GM12878 (cell line): ENCODE data around the gene EXPH5. TPM values are rescaled to one million over a fixed set of nuclear protein-coding genes. Genes with fewer than 3 reads are reported as not detected.

Experiments
- ATAC-seq: fragments of 200-7000 bp; cut with Tn5 transposase; 3 replicates; pipeline ENCODE4 v1.9.1; 2020; ENCODE audit warnings: mild to moderate bottlenecking, moderate library complexity
- BruUV-seq: library from RNA; stranded (reverse); fragments of 400-500 nt; replicated peaks from 2 replicates; lab custom pipeline; 2021; lab: Mats Ljungman, UMichigan
- CTCF ChIA-PET: fragments of 300-600 bp; sonication (Branson Sonifier 250); formaldehyde crosslinking; extraction: SDS; loops from one replicate; lab custom pipeline; 2021; ENCODE audit warnings: inconsistent platforms; lab: Yijun Ruan, JAX
- POLR2A ChIA-PET: fragments of 350-600 bp; formaldehyde crosslinking; extraction: SDS; loops from one replicate; lab custom pipeline; 2021; ENCODE audit warnings: inconsistent platforms; lab: Charles Lee
- RAD21 ChIA-PET: fragments of 300-600 bp; sonication (Branson Sonifier 250); formaldehyde crosslinking; loops from one replicate; lab custom pipeline; 2023; ENCODE audit warnings: antibody characterized with exemption; ENCODE audit not compliant: unreplicated experiment; lab: Charles Lee
- SMC1A ChIA-PET: fragments of 300-600 bp; sonication (Branson Sonifier 250); formaldehyde crosslinking; loops from one replicate; lab custom pipeline; 2023; ENCODE audit not compliant: unreplicated experiment, uncharacterized antibody; lab: Charles Lee
- DNase-seq: peaks from one replicate; pipeline ENCODE4 v3.0.0-alpha.2; 2011; ENCODE audit warnings: low read depth, low spot score
- FAIRE-seq: peaks from 3 replicates; lab custom pipeline; 2011; peaks lifted over from hg19 to GRCh38; lab: Jason Lieb, UNC
- H2AFZ ChIP-seq: 2 replicates; pipeline ENCODE4 v1.6.0; 2011; ENCODE audit warnings: low read depth, low read length, control low read depth; ENCODE audit not compliant: control insufficient read depth
- H3K27ac ChIP-seq: 2 replicates; pipeline ENCODE4 v1.5.1; 2011; ENCODE audit warnings: control low read depth; ENCODE audit not compliant: control insufficient read depth, insufficient read depth
- H3K27me3 ChIP-seq, 2 experiments: replicated peaks in 1 of 2; 2 replicates each; pipeline versions ENCODE4 v1.6.0 to v1.6.1; 2011; ENCODE audit warnings: low read length in 1 of 2; ENCODE audit not compliant: control insufficient read depth in 2 of 2, insufficient read depth in 2 of 2
- H3K36me3 ChIP-seq, 2 experiments: 2 replicates each; pipeline ENCODE4 v1.5.1; 2011; ENCODE audit warnings: low read length in 1 of 2; ENCODE audit not compliant: control insufficient read depth in 2 of 2, insufficient read depth in 2 of 2
- H3K4me1 ChIP-seq: 2 replicates; pipeline ENCODE4 v1.6.1; 2011; ENCODE audit warnings: mild to moderate bottlenecking, low read length, moderate library complexity, mixed read lengths; ENCODE audit not compliant: control insufficient read depth, insufficient read depth
- H3K4me2 ChIP-seq: 2 replicates; pipeline ENCODE4 v1.6.0; 2011; ENCODE audit warnings: control low read depth; ENCODE audit not compliant: control insufficient read depth, insufficient read depth
- H3K4me3 ChIP-seq: fragments of 200-600 bp; sonication (generic); 2 replicates; pipeline ENCODE4 v1.5.1; 2016
- H3K79me2 ChIP-seq: 2 replicates; pipeline ENCODE4 v1.6.0; 2011; ENCODE audit warnings: low read length; ENCODE audit not compliant: control insufficient read depth, insufficient read depth
- H3K9ac ChIP-seq: 2 replicates; pipeline ENCODE4 v1.8.0; 2011; ENCODE audit warnings: low read length, control low read depth, mixed read lengths; ENCODE audit not compliant: control insufficient read depth, insufficient read depth
- H3K9me3 ChIP-seq: replicated peaks from 3 replicates; pipeline ENCODE4 v1.5.1; 2011; ENCODE audit warnings: mild to moderate bottlenecking, low read length; ENCODE audit not compliant: control insufficient read depth, insufficient read depth
- H4K20me1 ChIP-seq: 2 replicates; pipeline ENCODE4 v1.6.0; 2011; ENCODE audit not compliant: control insufficient read depth, insufficient read depth
- BHLHE40 ChIP-seq, 2 experiments: fragments of 450-650 bp in 1 of 2; IDR thresholded peaks; 2 replicates each; pipeline ENCODE4 v1.6.1; 2011 to 2017; ENCODE audit warnings: low read depth in 2 of 2, borderline replicate concordance in 1 of 2, improper control_type of control experiment in 1 of 2, low read length in 1 of 2, mild to moderate bottlenecking in 1 of 2
- BRCA1 ChIP-seq: IDR thresholded peaks from 2 replicates; pipeline ENCODE4 v1.6.1; 2011; ENCODE audit warnings: low read depth, low read length, improper control_type of control experiment
- HCFC1 ChIP-seq: fragments of 150-350 bp; IDR thresholded peaks from 2 replicates; pipeline ENCODE4 v1.6.1; 2014; ENCODE audit warnings: low read length
- IKZF1 ChIP-seq: fragments of 450-650 bp; conservative IDR thresholded peaks from 2 replicates; pipeline ENCODE4 v1.6.1; 2017; ENCODE audit warnings: antibody characterized with exemption, mild to moderate bottlenecking
- IKZF2 ChIP-seq, 2 experiments: fragments of 450-650 bp; IDR thresholded peaks; 2 replicates each; pipeline ENCODE4 v1.6.1; 2017; ENCODE audit warnings: mild to moderate bottlenecking in 2 of 2, moderate library complexity in 2 of 2
- MTA2 ChIP-seq: fragments of 450-650 bp; IDR thresholded peaks from 2 replicates; pipeline ENCODE4 v1.6.1; 2016; ENCODE audit warnings: low read depth, mild to moderate bottlenecking, moderate library complexity
- NFYA ChIP-seq: IDR thresholded peaks from 2 replicates; pipeline ENCODE4 v1.6.1; 2011; ENCODE audit warnings: low read depth, mild to moderate bottlenecking, low read length, improper control_type of control experiment, borderline replicate concordance
- RUNX3 ChIP-seq: IDR thresholded peaks from 2 replicates; pipeline ENCODE4 v1.6.1; 2012; ENCODE audit warnings: low read length, inconsistent platforms
- SP1 ChIP-seq: IDR thresholded peaks from one replicate; pipeline ENCODE4 v1.6.1; 2011; ENCODE audit warnings: low read depth, low read length
- STAT1 ChIP-seq: fragments of 450-650 bp; conservative IDR thresholded peaks from 2 replicates; pipeline ENCODE4 v1.6.1; 2014; ENCODE audit warnings: antibody characterized with exemption, mild to moderate bottlenecking
- ZNF207 ChIP-seq: fragments of 450-650 bp; IDR thresholded peaks from 2 replicates; pipeline ENCODE4 v1.6.1; 2014; ENCODE audit warnings: antibody characterized with exemption, mild to moderate bottlenecking, borderline replicate concordance
- WGBS: methylation state at CpG from one replicate; pipeline ENCODE4 v1.1.6; 2016; ENCODE audit warnings: low lambda C conversion rate; ENCODE audit not compliant: insufficient replicate concordance, insufficient coverage; ENCODE audit errors: missing lambda C conversion rate; 5-methylcytosine and 5-hydroxymethylcytosine counted together
- in situ Hi-C: fragments of 300-500 bp; cut with MboI; formaldehyde crosslinking; loops from 9 replicates; pipeline ENCODE4 v1.14.3; 2018; ENCODE audit warnings: mixed read lengths
- intact Hi-C: fragments of 100-400 bp; cut with micrococcal nuclease; formaldehyde crosslinking; loops from one replicate; pipeline ENCODE4 v1.14.2; 2022; ENCODE audit not compliant: unreplicated experiment
- polyA plus RNA-seq, 11 experiments: library from polyadenylated mRNA; depleted of rRNA in 4 of 11; unstranded in 6 of 11; stranded (reverse) in 5 of 11; fragments of >200 nt; fragmentation: Nextera tagmentation in 4 of 11; fragmentation: Illumina TruSeq in 1 of 11; extraction: Ambion mirVana in 4 of 11; extraction: Trizol in 1 of 11; gene quantifications; 1 replicate in 1 of 11; 2 replicates in 10 of 11; pipeline versions ENCODE4 v1.2.1 to v1.2.3, GENCODE V29; 2011 to 2016; ENCODE audit warnings: inconsistent platforms in 2 of 11, missing spikeins in 2 of 11, low read depth in 1 of 11
- total RNA-seq, 4 experiments: library from RNA; depleted of rRNA in 3 of 4; stranded (reverse); fragments of >200 nt in 3 of 4; fragmentation: Illumina TruSeq in 1 of 4; extraction: Trizol in 1 of 4; gene quantifications; 2 replicates each; pipeline versions ENCODE4 v1.2.1 to v1.2.3, GENCODE V29; 2013 to 2021
- TF ChIP-seq, protein P1 (sequence below): IDR thresholded peaks from 2 replicates; pipeline ENCODE4 v1.6.1; 2012; ENCODE audit warnings: low read depth, low read length, improper control_type of control experiment
- TF ChIP-seq, protein P2 (sequence below): fragments of 450-650 bp; IDR thresholded peaks from 2 replicates; pipeline ENCODE4 v1.6.1; 2014; ENCODE audit warnings: mild to moderate bottlenecking

Gene EXPH5
- total and polyA plus RNA-seq, 10 of the 15 experiments (the other 5 are each of a cell fraction or from before 2014, with no cell fraction given): 0.69 to 11.1 (median 4.3) TPM

DNA sequence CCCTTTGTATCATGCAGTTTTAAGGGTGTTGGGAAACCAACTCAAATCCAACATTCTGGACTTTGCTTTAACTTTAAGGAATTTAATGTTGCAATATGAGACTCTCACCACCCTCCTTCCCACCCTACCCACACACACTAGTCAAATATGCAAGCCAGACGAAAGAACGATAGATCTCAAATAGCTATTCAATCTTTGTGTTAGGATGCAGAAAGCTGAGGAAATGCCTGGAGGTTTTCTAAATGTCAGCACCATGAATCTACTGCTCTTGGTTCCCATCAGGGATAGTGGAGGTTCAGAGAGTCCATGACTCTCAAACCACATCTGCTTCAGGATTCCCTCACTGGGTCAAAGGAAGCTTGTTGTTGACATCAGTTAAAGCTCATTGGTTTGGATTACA, 33.7 kb downstream of the EXPH5 start (continued):
- 0 out of 2 replicates have a peak, but pooled peaks have one; percentile 2 for TF ChIP-seq MTA2
- no peak for TF ChIP-seq HCFC1
- no peak for TF ChIP-seq BHLHE40 (IDR thresholded peaks at IDR 0.05; ENCODE audit: borderline replicate concordance in 1 of 2, low read depth in 2 of 2, low read length in 1 of 2)
- TF ChIP-seq, protein P1, sequence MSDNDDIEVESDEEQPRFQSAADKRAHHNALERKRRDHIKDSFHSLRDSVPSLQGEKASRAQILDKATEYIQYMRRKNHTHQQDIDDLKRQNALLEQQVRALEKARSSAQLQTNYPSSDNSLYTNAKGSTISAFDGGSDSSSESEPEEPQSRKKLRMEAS: no peak
- 0 out of 2 replicates have a peak, but pooled peaks have one; percentile 6 for TF ChIP-seq IKZF1
- TF ChIP-seq ZNF207: no peak
- TF ChIP-seq, protein P2, sequence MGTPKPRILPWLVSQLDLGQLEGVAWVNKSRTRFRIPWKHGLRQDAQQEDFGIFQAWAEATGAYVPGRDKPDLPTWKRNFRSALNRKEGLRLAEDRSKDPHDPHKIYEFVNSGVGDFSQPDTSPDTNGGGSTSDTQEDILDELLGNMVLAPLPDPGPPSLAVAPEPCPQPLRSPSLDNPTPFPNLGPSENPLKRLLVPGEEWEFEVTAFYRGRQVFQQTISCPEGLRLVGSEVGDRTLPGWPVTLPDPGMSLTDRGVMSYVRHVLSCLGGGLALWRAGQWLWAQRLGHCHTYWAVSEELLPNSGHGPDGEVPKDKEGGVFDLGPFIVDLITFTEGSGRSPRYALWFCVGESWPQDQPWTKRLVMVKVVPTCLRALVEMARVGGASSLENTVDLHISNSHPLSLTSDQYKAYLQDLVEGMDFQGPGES: no peak
- TF ChIP-seq SP1: no peak
- no peak for TF ChIP-seq STAT1
- no peak for TF ChIP-seq BRCA1

DNA sequence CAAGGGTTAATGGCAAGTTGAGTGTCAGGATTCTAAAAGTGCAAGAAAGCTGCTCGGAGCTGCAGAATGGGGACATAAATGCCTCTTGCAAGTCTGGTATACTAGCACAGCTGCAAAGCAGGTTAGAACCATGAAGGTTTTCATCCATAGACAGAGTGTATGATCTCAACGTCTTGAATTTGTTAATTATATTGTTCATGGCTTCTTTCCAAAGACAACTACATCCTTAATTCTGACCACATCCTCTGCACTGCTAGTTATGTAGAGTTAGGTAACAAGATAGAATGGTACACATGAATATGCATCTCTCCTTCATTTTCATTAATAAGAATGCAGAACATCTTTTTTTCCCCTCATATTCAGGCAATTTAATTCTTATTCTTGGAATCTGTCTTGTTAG, 34.2 kb downstream of the EXPH5 start:
- 24% methylated on average over 2 of the region's 2 CpGs for WGBS
- CTCF ChIA-PET: interaction anchor here (0.9 to 3.3 kb wide), 8 partner anchors 9 to 89 kb away, joined by 3 to 15 read pairs (median 4); no protein-coding TSS in a partner anchor
- Histone ChIP-seq H3K27me3 (no peaks in the 10 kb centered on the region), H3K79me2 (no peaks in the 10 kb centered on the region), H3K9me3 (no peaks in the 10 kb centered on the region), H3K4me2 (peak overlapping the region; percentile 11; the same call in 1 of the 2 replicates), H3K4me3 (no peak overlapping the region), H3K27ac (no peak overlapping the region), H3K4me1 (peaks cover 11% of the 10 kb centered on the region), H2AFZ (no peak overlapping the region), H3K36me3 (no peaks in the 10 kb centered on the region), H4K20me1 (no peaks in the 10 kb centered on the region), H3K9ac (no peak overlapping the region)
- TF ChIP-seq IKZF1: 0 out of 2 replicates have a peak, but pooled peaks have one; percentile 9
- TF ChIP-seq NFYA: no peak
- TF ChIP-seq IKZF2 (IDR thresholded peaks at IDR 0.05): 0 out of 4 replicates have a peak, but pooled peaks of 1 of the 2 experiments have one; percentile 7
- peak; percentile 48; the same call in 1 of the 2 replicates for TF ChIP-seq RUNX3
- POLR2A ChIA-PET: interaction anchor here (0.6 to 3.0 kb wide), 10 partner anchors 13 to 333 kb away, joined by 3 to 23 read pairs (median 3); partner anchors contain the start of gene POGLUT3
- DNase-seq: no peak
- in situ Hi-C loops (no loop called here), intact Hi-C loops (no loop called here)
- peak; percentile 45 for ATAC-seq
- FAIRE-seq: no peak
- RAD21 ChIA-PET: interaction anchor here (0.8 to 6.1 kb wide), 10 partner anchors 11 to 90 kb away, joined by 3 to 46 read pairs (median 9); partner anchors contain the start of gene EXPH5
- no TSS peak for BruUV-seq
- SMC1A ChIA-PET: interaction anchor here (0.5 to 5.0 kb wide), 17 partner anchors 10 to 105 kb away, joined by 3 to 35 read pairs (median 5); partner anchors contain the start of genes DDX10 and POGLUT3
